GM21360 (cell line): ENCODE data around the gene NIN.

Experiments
- ATAC-seq: cut with Tn5 transposase; IDR thresholded peaks from one replicate; pipeline ENCODE4 v1.9.1; 2021; ENCODE audit warnings: mild to moderate bottlenecking, moderate library complexity; ENCODE audit not compliant: unreplicated experiment

The NIN gene

GRCh38 chr14:50769863-50770500 lies 61.0 kb downstream of the NIN start:
- no peak for ATAC-seq

- no peak for ATAC-seq
These were observed 62.3 kb downstream of the NIN start for GRCh38 chr14:50768680-50769079.

GRCh38 chr14:50766338-50766886 lies 64.5 kb downstream of the NIN start:
- no peak for ATAC-seq

- no peak for ATAC-seq
These were observed 67.5 kb downstream of the NIN start for GRCh38 chr14:50763382-50764007.

GRCh38 chr14:50762931-50763300 lies 68.0 kb downstream of the NIN start:
- ATAC-seq: no peak

GRCh38 chr14:50762001-50762930 lies 68.7 kb downstream of the NIN start:
- ATAC-seq: peak; percentile 88

GRCh38 chr14:50759800-50760543 lies 71.0 kb downstream of the NIN start:
- no peak for ATAC-seq

GRCh38 chr14:50758945-50759344 lies 72.0 kb downstream of the NIN start:
- ATAC-seq: no peak

GRCh38 chr14:50758305-50758704 lies 72.7 kb downstream of the NIN start:
- no peak for ATAC-seq

- no peak for ATAC-seq
These were observed 73.3 kb downstream of the NIN start for GRCh38 chr14:50757702-50758101.

GRCh38 chr14:50756300-50756699 lies 74.7 kb downstream of the NIN start:
- ATAC-seq: no peak

GRCh38 chr14:50750323-50750722 lies 80.6 kb downstream of the NIN start:
- no peak for ATAC-seq

GRCh38 chr14:50745401-50746058 lies 85.4 kb downstream of the NIN start:
- ATAC-seq: no peak

- no peak for ATAC-seq
These were observed 86.7 kb downstream of the NIN start for GRCh38 chr14:50744231-50744630.

- no peak for ATAC-seq
These were observed 89.4 kb downstream of the NIN start for GRCh38 chr14:50741567-50741966.

GRCh38 chr14:50740856-50741255 lies 90.1 kb downstream of the NIN start:
- ATAC-seq: no peak

- no peak for ATAC-seq
These were observed 91.8 kb downstream of the NIN start for GRCh38 chr14:50739186-50739585.

- peak; percentile 88 for ATAC-seq
These were observed 94.0 kb downstream of the NIN start for GRCh38 chr14:50736932-50737419.

GRCh38 chr14:50734950-50735695 lies 95.8 kb downstream of the NIN start:
- no peak for ATAC-seq
